Progenitor cell of endocrine pancreas (in vitro differentiated cells): Measurements from ENCODE around the gene PLAGL1. TPM values are rescaled to one million over a fixed set of nuclear protein-coding genes. Genes with fewer than 3 reads are reported as not detected.
A peak's percentile ranks its signal among the peaks of the same experiment; 100 is the strongest.

Experiments
- DNase-seq: peaks from one replicate; pipeline ENCODE4 v3.0.0; 2021; ENCODE audit warnings: low spot score; ENCODE audit not compliant: unreplicated experiment
- H3K27ac Mint-ChIP-seq: 2 replicates; pipeline ENCODE4 v1.8.0; 2021; ENCODE audit warnings: mild to moderate bottlenecking, moderate library complexity, mixed read lengths
- H3K27me3 Mint-ChIP-seq: 2 replicates; pipeline ENCODE4 v1.8.0; 2021; ENCODE audit warnings: mixed read lengths
- H3K36me3 Mint-ChIP-seq: 2 replicates; pipeline ENCODE4 v1.8.0; 2022; ENCODE audit warnings: mixed read lengths; ENCODE audit not compliant: insufficient read depth
- H3K4me1 Mint-ChIP-seq: 2 replicates; pipeline ENCODE4 v1.8.0; 2021; ENCODE audit warnings: low read depth, mixed read lengths
- H3K4me3 Mint-ChIP-seq: 2 replicates; pipeline ENCODE4 v1.8.0; 2021; ENCODE audit warnings: low read depth, mild to moderate bottlenecking, moderate library complexity, mixed read lengths
- H3K9me3 Mint-ChIP-seq: 2 replicates; pipeline ENCODE4 v1.8.0; 2021; ENCODE audit warnings: low read depth, mixed read lengths
- CTCF ChIP-seq: fragments of 200-600 bp; sonication (generic); IDR thresholded peaks from one replicate; pipeline ENCODE4 v1.5.0; 2021; ENCODE audit warnings: antibody characterized with exemption, mild to moderate bottlenecking; ENCODE audit not compliant: unreplicated experiment
- long read RNA-seq: library from polyadenylated mRNA; unstranded; transcript quantifications from one replicate; pipeline ENCODE4 v2.0.0, GENCODE V29; 2020
- total RNA-seq: library from RNA; stranded (reverse); gene quantifications from 2 replicates; pipeline ENCODE4 v1.2.1, GENCODE V29; 2021

The PLAGL1 gene
- total RNA-seq: 23.7 and 28.1 TPM in 2 replicates
- long read RNA-seq, partial matches to known transcripts: 1 of 4 reads
- long read RNA-seq, other reads (novel, unspliced or antisense): 3 of 4 reads

GRCh38 chr6:144008120-144008811 is at the start of gene PLAGL1:
PLAGL1 (minus strand) TSS chr6:144008259; CDS start chr6:143948136, 60,123 bp downstream.
- H3K27me3 Mint-ChIP-seq: peaks cover 39% of the 10 kb centered on the region
- DNase-seq: peak; percentile 25
- peaks cover 12% of the 10 kb centered on the region for H3K9me3 Mint-ChIP-seq
- peaks cover 2% of the 10 kb centered on the region for H3K36me3 Mint-ChIP-seq
- no peak within 1 kb of the TSS for H3K27ac Mint-ChIP-seq
- peaks cover 9% of the 10 kb centered on the region for H3K4me1 Mint-ChIP-seq
- H3K4me3 Mint-ChIP-seq: peak within 1 kb of the TSS; percentile 73
- TF ChIP-seq CTCF: no peak

- TF ChIP-seq CTCF: no peak
- Mint-ChIP-seq H3K9me3 (no peaks in the 10 kb centered on the region), H3K27me3 (peaks cover 25% of the 10 kb centered on the region), H3K36me3 (no peaks in the 10 kb centered on the region), H3K4me1 (no peaks in the 10 kb centered on the region), H3K27ac (no peak overlapping the region), H3K4me3 (no peak overlapping the region)
- DNase-seq: no peak
Observed at GRCh38 chr6:144055121-144055931, 47.3 kb upstream of the PLAGL1 start.

- Mint-ChIP-seq H3K27ac (no peak overlapping the region), H3K36me3 (no peaks in the 10 kb centered on the region), H3K27me3 (peaks cover 24% of the 10 kb centered on the region), H3K9me3 (peaks cover 12% of the 10 kb centered on the region), H3K4me1 (no peaks in the 10 kb centered on the region), H3K4me3 (no peak overlapping the region)
- DNase-seq: no peak
- no peak for TF ChIP-seq CTCF
Observed at GRCh38 chr6:144053601-144054000, 45.5 kb upstream of the PLAGL1 start.

- DNase-seq: no peak
- Mint-ChIP-seq H3K27me3 (peaks cover 15% of the 10 kb centered on the region), H3K36me3 (peaks cover 2% of the 10 kb centered on the region), H3K27ac (no peak overlapping the region), H3K4me3 (no peak overlapping the region), H3K9me3 (peaks cover 16% of the 10 kb centered on the region), H3K4me1 (no peaks in the 10 kb centered on the region)
- no peak for TF ChIP-seq CTCF
Observed at GRCh38 chr6:144052488-144052887, 44.4 kb upstream of the PLAGL1 start.

GRCh38 chr6:144049386-144049785 is 41.3 kb upstream of the PLAGL1 start:
- peaks cover 2% of the 10 kb centered on the region for H3K27me3 Mint-ChIP-seq
- H3K9me3 Mint-ChIP-seq: peaks cover 22% of the 10 kb centered on the region
- no peak for TF ChIP-seq CTCF
- peaks cover 2% of the 10 kb centered on the region for H3K36me3 Mint-ChIP-seq
- DNase-seq: no peak
- no peaks in the 10 kb centered on the region for H3K4me1 Mint-ChIP-seq
- no peak overlapping the region for H3K27ac Mint-ChIP-seq
- no peak overlapping the region for H3K4me3 Mint-ChIP-seq
